Esophagus mucosa (tissue), 1 donor: ENCODE measurements around the gene HLCS. TPM values are rescaled to one million over a fixed set of nuclear protein-coding genes. Genes with fewer than 3 reads are reported as not detected.
A peak's percentile ranks its signal among the peaks of the same experiment; 100 is the strongest.
"Not testable (repeated sequence)": the region's sequence is repeated elsewhere in the genome, so short reads cannot be mapped to it uniquely, and the experiment has no call there.

Experiments used
- ATAC-seq: fragments of 200-7000 bp; cut with Tn5 transposase; one replicate; pipeline ENCODE4 v1.9.1; 2020
- total RNA-seq: library from RNA; stranded (reverse); gene quantifications from one replicate; pipeline ENCODE4 v1.2.4, GENCODE V29; 2023
- donor health status: DM: yes; HTN: yes; CAD: no.

The HLCS gene
- total RNA-seq, 1 donor from 2014 or later, result 11.6 TPM

DNA sequence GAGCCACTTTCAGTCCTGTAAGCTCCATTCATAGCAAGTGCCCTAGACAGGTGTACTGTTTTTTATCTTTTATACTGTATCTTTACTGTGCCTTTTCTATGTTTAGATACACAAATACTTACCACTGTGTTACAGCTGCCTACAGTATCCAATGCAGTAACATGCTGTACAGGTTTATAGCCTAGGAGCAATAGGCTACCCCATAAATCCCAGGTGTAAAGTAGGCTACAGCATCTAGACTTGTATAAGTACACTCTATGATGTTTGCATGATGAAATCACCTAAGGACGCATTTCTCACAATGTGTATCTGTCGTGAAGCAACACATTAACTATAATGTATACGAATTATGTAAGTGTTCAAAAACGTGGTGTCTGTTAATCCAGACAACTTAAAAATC, 10.7 kb downstream of the HLCS start:
- ATAC-seq, result no peak

DNA sequence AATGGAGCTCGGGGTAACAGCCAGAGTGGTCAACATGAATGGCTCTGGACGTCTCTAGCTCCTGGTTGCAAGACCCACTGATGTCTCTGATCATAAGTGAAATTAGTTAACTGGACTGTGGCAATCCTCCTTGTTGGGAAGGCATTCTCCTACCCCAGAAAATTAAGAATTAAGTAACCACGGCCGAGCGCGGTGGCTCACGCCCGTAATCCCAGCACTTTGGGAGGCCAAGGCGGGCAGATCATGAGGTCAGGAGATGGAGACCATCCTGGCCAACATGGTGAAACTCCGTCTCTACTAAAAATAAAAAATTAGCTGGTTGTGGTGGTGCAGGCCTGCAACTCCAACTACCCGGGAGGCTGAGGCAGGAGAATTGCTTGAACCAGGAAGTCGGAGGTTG, 14.1 kb downstream of the HLCS start:
- not testable (repeated sequence) for ATAC-seq

DNA sequence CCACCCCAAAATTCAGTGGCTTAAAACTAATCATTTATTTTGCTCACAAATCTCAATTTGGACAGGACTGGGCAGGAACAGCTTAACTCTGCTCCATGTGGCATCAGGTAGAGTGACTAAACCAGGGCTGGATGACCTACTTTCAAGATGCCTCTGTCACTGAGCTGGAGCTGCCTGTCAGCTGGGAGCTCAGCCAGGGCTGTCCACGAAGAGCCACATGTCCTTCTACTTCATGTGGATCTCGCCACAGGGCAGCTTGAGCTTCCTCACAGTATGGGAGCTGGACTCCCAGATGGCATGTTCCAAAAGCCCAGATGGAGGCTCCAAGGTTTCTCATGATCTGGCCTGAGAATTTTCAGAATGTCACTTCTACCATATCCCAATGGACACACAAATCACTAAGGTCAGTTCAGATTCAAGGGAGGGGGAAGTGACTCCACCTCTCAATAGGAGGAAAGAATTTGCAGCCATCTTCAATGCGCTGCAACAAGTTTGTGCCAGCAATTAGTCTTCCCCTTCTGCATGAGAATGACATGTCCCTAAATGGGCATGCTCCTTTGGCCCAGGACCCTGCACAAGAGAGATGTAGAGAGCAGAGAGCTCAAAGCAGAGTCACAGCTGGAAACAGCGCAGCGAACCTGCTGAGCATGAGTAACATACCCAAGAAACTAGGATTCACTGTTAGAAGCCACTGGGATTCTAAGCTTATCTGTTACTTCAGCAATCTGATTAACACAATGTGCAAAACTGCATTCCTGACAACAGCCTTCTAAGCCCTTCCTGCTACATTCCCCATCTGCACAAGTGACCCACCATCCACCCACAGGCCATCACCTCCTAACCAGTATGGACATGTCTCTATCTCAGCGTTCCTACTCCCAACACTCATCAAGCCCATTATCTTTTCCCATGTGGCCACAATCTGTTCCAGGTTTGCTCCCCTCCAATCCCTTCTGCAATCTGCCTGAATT, 17.0 kb downstream of the HLCS start:
- ATAC-seq, result peak; percentile 65

DNA sequence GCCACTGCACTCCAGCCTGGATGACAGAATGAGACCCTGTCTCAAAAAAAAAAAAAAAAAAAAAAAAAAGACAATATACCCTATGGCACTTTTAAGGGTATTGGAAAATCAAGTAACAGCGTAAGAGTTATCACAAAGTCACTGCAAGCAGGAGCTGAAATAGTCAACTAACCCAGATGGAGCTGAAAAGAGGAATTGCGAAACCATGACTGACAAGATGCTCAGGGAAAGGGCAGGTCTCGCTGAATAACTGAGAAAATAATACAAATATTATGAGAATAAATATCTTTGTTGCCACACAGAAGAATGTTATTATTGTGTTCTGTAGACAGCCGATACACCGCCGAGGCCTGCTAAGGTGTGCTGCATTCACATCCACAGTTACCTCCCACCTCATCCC, 17.8 kb downstream of the HLCS start:
- ATAC-seq, result no peak

DNA sequence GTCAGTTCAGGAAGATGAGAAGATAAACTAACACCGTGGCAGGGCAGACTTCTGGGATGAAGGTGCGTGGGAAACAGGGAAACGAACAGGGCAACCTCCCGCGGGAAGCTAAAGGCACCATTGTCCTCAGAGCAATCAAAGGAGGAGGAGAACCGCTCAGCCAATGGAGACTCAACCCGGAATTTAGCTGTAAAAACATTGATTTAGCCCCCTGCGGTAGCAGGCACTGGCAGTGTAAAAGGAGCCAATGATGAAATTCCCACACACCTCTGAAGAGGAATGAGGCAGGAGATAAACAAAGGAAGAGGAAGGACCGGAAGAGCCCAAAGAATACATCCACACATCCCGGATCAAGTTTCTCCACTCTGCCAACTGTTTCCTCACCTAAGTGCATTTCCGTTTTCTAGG, 19.5 kb downstream of the HLCS start:
- no peak for ATAC-seq

DNA sequence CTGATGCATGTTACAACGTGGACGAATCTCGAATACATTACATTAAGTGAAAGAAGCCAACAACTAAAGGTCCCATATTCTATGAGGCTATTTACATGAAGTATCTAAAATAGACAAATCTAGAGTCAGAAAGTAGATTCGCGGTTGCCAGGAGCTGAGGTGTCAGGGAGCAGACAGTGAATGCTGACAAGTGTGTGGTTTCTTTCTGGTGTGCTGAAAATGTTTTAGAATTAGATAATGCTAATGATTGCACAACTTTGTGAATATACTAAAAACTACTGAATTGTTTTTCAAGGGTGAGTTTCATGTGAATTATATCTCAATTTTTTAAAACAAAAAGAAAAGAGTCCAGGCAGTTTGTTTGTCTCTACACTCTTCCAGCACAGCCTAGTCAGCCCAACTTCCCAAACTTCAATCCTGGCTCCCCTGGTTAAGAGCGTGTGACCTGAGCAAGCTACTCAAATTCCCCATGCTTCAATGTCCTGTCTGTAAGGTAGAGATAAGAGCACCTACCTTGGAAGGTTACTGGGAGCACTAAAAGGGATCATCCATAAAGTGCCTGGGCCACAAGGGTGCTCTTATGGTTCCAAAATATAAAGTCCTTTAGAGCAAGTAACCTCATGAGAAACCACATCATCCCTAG, 20.9 kb downstream of the HLCS start:
- no peak for ATAC-seq

DNA sequence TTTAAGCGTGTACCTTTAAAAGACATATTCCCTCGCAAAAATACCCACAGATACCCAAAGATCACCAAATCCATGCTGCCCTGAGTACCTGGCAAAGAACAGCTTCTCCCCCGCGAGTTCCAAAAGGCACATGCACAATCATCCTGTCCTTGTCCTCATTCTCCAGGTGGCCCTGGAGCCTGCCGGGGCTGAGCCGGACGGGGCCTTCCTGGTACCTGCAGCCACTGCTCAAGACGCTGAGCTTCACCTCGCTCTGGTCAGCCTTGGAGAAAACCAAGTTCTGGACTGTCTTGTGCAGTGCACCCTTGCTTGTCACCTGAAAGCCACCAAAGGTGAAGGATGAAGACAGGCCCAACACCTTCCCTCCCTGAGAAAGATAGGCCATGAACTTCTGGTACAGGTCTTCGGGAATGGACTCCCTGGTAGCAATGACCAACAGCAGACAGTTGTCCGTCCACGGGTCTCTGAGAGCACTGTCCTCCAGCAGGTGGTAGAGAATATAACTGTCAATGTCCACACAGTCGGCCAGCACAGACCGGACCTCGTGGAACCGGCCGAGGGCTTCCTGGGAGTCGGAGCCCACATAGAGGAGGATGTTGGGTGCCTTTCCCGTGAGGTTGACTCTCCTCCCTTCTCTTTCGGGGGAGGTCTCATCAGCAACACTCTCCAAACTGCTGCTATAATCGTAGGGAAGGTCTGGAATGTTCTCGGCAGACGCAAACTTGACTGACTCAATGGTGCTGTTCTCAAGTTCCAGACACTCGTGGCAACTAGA, 29.9 kb downstream of the HLCS start:
- no peak for ATAC-seq

DNA sequence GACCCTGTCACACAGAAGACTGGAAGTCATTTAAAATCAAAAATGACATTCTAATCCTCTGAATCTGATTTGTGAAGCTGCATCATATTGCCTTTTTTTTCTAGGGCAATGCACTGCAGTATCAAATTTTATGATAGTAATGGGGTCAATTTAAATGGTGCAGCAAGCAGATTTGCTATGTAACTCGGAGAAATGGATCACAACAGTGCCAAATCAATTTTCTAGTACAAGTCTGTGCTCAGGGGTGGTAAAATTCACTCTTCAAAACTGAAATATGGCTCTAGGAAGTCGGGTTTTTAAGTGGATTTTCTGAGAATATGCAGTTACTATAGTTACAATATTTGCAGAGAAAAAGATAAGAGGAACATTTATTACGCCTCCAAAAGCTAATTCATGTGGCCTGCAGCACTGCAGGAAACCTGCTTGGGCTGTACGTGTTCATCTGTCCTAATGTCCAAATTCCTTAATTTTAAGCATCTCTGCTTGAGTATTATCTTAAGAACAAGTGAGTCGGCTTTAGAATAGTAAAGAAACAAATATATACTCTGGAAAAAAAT, 31.5 kb downstream of the HLCS start:
- ATAC-seq, result no peak

DNA sequence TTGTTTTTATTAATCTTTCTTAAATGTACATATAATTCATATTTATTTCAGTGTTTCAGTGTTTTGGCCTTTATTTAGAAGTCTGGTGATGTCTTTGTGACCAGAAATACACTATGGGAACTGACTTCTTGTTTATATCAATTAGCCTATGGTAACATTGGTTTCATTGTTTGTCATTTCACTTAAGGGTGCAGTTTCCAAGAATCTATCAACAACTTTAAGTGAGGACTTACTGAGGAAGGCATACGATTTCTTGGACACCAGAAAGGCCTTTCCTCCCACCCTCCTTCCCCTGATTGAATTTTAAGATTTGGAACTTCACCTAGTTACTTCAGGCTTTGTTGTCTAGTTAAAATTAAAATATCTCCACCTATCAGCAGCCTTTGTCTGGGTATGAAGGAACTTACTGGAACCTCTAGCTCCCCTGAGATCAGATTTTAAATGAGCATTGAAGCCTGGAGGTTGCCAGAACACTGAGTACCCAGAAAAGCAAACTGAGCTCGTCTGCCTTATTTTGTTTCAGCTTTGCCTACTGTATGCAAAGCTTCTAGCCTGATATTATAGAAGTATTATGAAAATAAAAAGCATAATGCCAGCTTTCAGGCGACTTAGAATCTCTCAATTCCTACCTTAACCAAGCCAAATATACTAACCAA, 34.2 kb downstream of the HLCS start:
- no peak for ATAC-seq

DNA sequence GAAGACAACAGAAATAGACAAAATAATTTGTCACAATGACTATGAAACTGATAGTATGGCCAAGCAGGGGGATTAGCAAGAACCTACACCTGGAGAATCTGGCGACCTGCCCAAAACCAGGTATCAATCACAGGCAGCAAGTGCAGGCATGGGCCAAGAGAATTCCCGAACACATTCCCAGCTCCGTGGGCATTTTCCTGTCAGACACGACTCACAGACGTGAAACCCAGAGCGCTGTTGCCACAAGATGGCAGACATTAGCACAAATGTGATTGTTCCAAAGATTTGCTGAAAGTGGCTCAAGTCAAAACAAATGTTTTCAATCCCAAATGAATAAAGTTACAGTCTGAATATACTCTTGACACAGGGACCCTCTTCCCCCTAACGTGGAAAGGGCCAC, 36.8 kb downstream of the HLCS start:
- ATAC-seq, result no peak

DNA sequence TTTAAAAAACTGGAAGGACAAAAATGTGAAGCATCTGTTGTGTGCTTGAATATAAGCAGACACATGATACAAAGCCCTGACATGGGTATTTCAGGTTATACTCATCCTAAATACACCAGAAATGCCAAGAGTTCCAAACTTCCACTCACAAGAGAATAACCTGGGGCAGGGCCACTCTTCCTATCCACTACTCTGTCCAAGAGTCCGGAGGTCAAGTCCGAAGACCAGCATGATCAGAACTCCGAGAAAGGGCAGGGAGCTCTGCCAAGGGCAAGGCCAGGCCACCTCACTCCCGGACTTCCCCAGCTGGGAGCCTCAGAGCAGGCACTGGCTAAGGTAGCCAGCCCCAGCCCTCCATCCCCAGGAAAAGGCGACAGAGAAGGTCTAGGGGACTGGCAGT, 37.5 kb downstream of the HLCS start:
- no peak for ATAC-seq

DNA sequence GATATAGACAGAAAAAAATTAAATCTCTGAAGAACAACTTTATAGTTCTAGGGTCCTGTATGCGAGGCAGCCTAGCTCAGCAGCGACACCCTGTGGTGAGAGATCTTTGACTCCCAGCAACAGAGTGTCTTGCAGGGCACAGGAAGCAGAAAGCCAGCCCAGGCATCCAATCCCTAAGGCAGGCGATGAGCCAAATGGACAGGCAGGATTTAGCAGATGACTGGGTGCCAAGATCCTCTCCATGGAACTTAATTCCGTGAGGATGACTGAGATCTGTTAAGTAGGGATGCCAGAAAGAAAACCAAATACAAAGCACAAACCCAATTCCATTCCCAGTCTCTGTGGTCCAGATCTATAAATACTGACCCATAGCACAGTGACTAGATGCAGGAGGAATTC, 38.8 kb downstream of the HLCS start:
- ATAC-seq, result peak; percentile 82

DNA sequence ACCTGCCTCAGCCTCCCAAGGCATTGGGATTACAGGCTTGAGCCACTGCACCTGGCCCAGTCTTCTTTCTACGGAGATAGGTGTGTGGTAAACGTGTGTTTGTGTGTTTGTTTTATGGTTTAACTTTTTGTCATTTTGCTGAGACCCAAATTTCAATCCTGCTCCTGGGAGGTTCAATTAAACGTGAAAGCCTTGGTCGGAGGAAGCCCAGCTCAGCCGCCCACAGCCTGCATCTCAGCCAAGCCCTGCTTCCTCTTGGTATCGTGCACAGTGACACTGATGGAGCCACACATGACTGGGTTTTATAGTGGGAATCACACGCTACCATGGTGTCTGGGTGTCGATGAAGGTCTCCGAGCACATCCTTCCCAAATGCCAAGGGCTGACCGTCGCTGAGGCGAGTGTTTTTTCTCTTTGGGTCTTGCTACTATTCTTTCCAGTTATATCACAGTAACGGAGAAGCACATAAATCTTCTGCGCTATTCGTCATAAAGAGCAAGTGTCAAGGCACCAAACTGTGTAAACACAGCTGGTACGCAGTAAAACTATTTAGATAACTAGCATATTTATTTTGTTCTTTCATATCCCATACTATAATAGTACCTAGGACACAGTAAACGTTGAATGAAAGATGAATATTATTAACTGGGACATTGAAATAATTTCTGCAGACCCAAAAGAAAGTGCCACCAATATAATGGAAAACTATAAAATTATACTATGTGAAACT, 39.3 kb downstream of the HLCS start:
- ATAC-seq, result no peak

DNA sequence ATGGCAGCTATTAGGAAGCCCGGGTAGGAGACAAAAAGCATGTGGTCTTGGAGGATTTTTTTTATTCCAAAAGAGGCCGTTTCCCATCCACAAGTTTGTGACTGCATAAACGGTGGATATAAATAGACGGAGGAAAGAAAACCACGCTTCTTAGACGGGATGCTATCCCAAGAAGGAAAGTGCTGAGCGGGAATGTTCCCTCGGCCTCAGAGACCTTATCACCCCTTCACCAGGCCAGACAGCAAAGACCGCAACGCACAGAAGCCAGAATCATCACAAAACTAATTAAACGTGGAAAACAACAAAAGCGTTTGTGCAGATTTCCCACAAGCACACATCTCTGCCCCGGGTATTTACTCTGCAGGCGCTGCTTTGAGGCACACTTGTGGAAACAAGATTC, 43.2 kb downstream of the HLCS start:
- ATAC-seq, result no peak

DNA sequence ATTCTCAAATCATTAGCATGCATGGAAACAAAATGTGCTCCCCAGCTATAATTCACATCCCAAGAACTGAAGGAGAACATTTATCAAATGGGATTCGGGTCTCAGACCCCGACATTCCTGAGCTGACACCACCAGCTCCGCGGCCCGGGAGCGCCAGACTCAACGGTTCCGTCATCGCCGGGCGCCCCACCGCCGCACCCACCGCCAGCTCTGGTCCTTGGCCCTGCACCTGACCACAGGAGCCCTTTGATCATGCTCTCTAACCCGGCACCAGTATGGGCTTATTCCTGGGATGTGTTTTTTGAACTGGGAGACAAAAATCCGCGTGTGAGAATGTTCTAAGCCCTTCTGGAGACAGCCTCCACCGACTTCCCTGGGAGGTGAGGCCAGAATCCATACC, 43.6 kb downstream of the HLCS start:
- no peak for ATAC-seq

DNA sequence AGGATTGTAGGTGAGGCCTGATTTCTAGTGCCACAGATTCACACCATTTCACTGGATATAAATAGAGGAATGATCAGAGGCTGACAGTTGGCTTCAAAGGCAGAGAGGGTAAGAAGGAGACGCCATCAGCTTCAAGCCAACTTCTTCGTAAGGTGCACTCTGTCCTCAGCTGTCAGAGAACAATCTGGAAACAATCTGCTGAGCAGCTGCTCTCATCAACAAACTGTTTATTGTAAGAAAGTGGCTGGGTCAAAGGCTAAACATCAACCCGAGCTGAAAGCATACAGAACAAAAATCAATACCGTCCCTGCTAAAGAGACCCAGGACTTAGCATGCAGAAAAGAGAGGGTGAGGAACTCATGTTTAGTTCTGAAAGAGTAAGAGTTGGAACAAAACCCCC, 48.2 kb downstream of the HLCS start:
- no peak for ATAC-seq

DNA sequence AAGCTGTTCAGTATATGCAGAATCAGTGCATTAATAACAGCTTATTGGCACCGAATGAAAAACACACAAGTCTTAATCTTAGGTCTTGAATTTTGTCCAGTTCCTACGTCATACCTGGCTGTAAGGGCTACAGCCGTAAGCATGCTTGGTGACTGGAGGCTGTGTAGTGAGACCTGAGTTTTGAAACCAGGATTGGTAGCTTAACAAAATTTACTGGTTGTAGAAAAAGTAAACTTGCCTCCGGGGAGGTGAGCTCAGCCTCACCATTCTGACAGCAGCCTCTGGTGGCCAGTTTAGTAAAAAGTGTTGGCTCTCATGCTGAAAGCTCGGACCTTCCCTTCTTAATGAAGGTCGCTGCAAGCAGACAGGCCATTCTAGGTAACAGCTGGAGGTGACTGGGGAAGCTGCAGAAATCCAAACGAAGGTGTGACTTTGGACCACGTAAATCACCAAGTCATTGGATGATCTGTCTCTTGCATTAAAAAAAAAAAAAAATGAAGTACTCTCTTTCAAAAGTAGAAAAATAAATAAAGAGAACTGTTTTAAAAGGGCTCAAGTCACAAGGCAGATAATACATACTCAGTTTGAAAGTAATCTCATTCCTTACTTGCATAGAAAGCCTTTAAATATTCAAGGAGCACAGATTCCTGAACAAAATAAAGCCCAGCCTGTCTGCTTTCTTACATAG, 48.9 kb downstream of the HLCS start:
- peak; percentile 52 for ATAC-seq

DNA sequence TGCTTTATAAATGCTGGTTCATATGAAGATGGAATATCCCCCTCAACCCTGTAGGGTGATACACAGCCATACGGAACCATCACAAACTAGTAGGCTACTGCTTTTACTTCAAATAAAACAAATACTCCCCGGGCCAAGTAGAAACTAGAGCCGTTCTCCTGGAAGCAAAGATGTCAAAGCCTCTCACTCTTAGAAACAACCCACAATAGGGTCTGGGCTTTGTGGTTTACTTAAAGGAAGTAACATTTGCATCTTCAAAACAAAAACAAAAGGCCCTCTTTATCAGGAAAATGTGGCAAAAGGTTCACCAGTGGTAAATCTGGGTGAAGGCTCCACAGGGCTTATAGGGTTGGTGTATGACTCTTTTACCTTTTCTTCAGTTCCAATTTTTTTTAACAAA, 49.8 kb downstream of the HLCS start:
- no peak for ATAC-seq

DNA sequence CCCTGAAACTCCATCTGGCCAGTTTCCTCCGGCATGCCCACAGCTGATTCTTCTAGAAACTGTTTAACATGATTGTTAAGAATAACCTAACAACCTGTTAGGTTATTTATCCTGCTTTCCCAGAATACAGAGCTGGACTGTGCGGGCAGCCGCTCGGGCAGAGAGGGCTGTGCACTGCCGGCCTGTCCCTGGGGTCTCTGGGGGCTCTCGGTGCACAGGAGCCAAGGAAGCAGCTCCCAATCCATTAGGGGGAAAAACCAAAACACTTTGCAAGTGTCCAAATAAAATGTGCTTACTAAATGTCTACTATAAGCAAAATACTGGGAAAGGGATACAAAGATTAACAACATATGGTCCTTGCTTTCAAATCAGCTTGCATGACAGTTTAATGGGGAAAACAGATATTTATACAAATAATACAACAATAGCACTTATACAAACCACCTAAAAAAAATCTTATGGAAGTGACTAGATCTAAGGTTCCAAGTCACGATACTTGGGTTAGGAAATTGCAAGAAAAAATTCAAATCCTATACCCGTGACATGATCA, 50.7 kb downstream of the HLCS start:
- ATAC-seq, result no peak

DNA sequence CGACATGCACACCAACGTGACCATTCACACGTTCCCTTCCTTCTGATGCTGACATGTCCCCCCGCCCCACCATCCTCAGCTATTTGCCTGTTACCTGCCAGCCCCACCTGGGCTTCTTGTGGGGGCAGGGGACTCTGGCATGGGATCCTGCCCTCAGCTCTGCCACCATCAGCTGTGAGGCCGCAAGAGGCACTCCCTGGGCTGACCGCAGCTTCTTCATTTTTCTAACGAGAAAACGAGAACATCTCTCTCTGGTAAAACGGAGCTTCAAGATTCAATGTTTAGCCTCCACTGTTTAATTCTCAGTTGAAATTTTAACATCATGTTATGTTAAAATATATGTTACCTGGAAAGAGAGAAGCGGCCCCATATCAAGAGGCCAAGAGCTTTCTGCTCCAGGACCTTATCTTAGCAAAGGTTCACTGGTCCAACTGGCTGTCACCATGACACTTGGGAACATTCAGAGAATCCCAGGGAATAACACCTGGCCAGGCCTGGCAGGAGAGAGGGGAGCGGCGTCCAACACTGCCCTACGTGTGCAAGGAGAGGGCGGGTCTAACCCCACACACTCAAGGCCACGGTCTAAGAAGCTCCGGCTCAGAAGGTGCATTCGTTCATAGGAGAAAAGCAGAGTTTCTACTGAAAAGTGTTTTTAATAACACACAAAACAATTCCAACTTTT, 51.3 kb downstream of the HLCS start:
- ATAC-seq, result no peak
